HG02981 (cell line): ENCODE measurements around the gene ABCB11.

Experiments used
- ATAC-seq: cut with Tn5 transposase; IDR thresholded peaks from one replicate; pipeline ENCODE4 v1.9.1; 2021; ENCODE audit warnings: mild to moderate bottlenecking, moderate library complexity; ENCODE audit not compliant: unreplicated experiment

Gene ABCB11

DNA sequence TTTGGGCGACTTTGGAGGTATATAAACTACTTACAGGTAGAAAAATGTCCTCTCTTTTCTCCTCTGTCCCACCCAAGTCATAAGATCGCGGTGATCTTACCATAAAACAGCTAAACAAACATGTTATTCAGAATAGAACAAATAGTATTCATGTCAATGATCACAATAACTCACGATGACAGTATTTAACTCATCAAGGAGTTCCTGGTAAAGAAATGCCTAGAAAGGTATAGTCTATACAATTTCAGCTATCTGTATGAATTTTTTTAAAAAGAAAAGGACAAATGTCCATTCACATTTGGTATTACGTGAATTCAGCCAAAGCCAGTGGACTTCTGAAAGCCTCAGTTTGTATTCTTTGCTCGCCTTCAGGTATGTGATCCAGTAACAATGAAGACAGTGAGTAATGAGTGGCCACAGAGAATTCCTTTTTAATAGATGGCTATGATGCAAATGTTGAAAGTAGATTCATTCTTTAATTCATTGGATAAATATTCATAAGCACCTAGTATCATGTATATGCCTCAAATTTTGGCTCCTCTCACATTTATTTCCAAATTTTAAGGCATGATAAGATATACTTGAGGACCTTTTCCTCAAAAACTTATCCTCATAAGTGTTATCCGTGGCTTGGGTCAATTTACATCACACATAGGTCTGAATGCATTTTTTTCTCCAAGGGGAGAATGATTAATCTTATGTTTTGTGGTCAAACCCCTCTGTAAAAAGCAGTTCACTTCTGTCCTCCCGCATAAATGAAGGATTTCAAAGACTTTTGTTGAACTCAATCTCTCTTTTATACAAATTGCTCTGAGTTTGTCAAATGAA, 20.3 kb downstream of the ABCB11 start:
- ATAC-seq = no peak

DNA sequence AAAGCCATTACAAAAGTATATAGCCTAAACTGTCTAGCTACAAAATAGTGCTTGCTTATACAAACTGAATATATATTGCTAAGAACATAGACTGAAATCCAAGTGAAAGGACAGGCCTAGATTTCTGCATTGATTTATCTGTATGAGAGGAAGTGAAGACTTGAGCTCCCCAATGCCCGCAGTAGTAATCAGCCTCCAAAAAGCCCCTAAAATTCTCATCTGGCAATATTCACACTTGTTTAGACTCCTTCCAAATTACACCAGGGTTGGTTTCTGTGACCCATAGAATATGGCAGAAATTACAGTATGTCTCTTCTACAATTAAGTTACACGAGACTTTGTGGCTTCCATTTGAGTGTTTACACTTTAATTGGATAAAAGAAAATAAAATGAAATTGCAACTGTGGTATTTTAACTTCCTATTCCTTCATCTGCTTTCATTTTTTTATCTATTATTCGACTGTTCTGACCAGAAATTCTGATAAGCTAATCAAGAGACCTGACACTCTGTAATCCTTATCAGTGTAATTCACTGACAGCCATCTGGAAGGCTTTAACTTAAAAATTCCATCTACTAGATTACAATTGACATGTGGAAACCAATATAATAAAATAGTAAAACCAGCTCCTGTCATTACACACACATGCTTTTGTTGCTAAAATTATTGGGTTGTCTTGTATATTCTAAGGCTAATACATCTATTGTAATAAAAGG, 21.1 kb downstream of the ABCB11 start:
- ATAC-seq = no peak

- ATAC-seq = no peak
These were observed 23.2 kb downstream of the ABCB11 start for GRCh38 chr2:169007941-169008340.

DNA sequence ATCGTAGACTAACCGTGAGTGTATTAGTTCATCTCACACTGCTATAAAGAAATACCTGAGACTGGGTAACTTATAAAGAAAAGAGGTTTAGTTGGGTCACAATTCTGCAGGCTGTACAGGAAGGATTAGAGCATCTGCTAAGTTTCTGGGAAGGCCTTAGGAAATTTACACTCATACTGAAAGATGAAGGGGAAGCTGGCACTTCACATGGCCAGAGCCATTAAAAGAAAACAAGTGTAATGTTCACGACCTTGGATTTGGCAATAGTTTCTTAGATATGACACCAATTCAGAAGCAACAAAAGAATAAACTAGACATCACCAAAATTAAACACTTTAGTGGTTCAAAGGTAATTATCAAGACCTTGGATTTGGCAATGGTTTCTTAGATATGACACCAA, 23.8 kb downstream of the ABCB11 start:
- no peak for ATAC-seq

GRCh38 chr2:169006665-169007064, 24.5 kb downstream of the ABCB11 start:
- ATAC-seq = no peak

GRCh38 chr2:169005994-169006393, 25.1 kb downstream of the ABCB11 start:
- ATAC-seq = no peak

- ATAC-seq = no peak
These were observed 26.0 kb downstream of the ABCB11 start for GRCh38 chr2:169005080-169005598.

DNA sequence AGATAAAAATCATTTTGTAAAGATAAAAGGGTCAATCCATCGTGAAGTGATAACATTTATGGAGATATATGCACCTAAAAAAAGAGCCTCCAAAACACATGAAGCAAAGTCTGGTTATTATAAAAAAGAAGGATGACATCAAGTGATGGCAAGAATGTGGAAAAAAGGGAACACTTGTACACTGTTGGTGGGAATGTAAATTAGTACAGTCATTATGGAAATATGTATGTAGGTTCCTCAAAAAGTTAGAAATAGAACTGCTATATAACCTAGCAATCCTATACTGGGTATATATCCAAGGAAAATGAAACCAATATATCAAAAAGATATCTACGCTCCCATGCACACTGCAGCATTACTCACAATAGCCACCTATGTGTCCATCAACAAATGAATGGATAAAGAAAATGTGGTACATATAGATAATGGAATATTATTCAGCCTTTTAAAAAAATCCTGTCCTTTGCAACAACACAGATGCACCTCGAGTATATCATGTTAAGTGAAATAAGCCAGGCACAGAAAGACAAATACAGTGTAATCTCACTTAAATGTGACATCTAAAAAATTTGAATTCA, 28.9 kb downstream of the ABCB11 start:
- no peak for ATAC-seq

- no peak for ATAC-seq
These were observed 29.9 kb downstream of the ABCB11 start for GRCh38 chr2:169001116-169001815.

DNA sequence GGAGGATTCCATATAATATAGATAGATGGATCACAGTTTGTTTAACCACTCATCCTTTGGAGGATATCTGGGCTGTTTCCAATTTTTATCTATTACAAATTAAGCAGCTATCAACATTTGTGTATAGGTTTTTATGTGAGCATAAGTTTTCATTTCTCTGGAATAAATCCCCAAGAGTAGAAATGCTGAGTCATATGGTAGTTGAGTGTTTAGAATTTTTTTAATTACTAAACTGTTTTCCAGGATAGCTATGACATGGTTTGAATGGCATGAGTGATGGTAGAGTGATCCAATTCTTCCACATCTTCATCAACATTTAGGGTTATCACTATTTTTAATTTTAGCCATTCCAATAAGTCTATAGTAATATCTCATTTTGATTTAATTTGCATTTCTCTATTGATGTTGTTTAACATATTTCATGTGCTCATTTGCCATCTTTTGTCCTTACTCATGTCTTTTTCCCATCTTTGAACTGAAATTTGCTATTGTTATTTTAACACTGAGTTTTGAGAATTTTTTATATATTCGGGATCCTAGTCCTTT, 31.4 kb downstream of the ABCB11 start:
- ATAC-seq = no peak

GRCh38 chr2:168998609-168999211, 32.4 kb downstream of the ABCB11 start:
- ATAC-seq = no peak

DNA sequence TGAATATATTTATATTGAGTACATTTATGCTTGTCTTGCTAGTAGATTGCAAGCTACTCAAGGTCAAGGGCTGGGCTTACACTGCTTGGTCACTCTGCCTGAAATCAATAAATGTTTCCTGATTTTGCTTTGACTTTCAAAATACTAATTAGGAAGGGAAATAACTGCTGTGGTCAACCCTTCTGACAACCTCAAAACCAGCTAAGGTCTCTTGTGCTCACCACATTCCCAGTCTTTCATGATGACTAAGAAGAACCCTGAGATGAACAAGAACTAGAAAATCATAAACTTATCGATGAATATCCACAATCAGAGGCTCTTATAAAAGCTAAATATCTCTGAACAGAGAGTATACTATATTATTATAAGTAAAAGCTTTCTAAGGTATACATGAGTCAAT, 33.3 kb downstream of the ABCB11 start:
- ATAC-seq = no peak

- no peak for ATAC-seq
These were observed 34.0 kb downstream of the ABCB11 start for GRCh38 chr2:168997118-168997521.

DNA sequence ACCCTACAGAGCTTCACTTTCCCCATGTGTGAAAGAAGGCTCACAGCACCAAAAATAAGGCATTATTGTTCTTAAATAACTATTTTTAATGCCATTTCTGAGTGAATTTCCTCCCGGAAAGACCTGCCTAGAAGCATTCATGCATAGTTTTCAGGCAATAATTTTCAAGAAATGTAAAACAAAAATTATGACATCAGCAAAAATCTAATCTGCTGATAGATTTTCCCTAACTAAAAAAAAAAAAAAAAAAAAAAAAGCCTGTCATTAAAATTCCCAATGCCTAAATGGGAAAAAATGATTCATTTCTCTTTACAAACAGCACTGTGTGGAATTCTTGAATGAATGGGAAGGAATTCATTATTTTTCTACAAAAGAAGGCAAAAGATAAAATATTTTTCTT, 35.4 kb downstream of the ABCB11 start:
- ATAC-seq = no peak

DNA sequence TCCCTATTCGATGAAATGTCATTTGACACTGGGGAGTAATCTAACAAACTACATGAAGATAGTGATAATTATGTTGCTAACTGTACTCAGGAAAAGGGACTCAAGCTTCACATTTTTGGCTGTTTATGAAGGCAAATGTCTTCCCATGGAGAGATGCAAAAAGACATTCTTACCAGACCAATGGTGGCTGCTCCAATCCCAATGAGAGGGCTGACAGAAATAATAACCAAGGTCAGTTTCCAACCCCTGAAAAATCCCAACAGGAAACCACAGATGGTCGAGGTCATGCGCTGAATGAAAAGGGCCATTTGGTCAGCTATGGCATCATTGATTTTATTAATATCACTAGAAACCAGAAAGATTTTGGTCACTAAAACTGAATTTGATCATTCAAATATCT, 37.6 kb downstream of the ABCB11 start:
- no peak for ATAC-seq

GRCh38 chr2:168992591-168993349, 38.4 kb downstream of the ABCB11 start:
- no peak for ATAC-seq

DNA sequence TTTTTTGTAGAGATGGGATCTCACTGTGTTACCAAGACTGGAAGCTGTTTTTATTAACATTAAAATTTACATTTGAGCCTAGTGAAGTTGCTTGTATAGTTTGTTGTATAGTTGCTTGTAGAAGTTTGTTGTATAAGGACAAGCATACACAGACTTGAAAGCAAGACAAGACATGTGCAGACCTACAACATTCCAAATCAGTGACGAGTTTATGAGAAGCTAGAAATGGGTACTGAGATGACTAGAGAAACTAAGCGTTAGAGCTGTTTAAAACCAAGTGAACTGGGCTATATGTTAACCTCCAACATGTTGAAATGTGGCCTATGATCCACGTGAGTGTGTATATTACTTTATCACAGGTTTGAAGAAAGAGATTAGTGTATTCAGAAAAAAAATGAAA, 39.1 kb downstream of the ABCB11 start:
- ATAC-seq = no peak

DNA sequence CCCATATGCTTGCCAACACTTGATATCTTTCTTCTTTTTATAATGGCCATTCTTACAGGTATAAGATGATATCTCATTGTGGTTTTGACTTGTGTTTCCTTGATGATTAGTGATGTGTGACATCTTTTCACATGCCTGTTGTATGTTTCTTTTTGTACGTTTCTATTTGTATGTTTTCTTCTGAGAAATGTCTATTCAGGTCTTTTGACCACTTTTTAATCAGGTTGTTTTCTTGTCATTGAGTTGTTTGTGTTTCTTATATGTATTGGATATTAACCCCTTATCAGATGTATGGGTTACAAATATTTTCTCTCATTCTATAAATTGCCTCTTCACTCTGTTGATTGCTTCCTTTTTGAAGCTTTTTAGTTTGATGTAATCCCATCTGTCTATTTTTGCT, 42.4 kb downstream of the ABCB11 start:
- ATAC-seq = no peak

DNA sequence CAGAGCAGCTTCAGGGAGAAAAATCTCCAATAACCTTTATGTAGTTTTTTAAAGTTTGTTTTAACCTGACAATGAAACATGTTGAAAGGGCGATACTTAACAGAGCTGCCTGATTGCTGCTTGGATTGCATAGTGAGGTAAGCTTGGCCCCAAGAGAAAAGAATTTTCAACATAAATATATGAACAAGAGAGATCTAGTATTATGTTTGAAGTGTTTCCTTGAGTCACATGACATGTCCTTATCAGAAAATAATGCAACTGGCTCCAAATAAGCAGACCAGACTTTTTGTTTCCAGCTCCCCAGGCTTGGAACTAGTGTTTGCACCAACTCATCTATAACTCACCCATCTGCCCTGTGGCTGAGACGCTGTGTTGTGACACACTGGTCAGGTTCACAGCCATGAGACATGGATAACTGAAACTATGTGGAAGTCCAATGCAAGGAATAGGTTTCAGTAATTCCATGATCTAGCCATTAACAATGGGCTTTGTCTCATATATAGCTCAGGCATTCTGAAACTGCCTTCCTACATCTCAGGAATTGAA, 44.7 kb downstream of the ABCB11 start:
- no peak for ATAC-seq
